Stomach (tissue), 4 donors: ENCODE data around the gene OR51M1.

Experiments used
- CTCF ChIP-seq, 7 experiments: fragments of 450-650 bp in 4 of 7; fragments of 200-600 bp in 3 of 7; sonication (generic) in 3 of 7; IDR thresholded peaks; one replicate each; pipeline ENCODE4 v1.5.1; 2016 to 2019; ENCODE audit warnings: antibody characterized with exemption in 7 of 7, control low read depth in 2 of 7, mild to moderate bottlenecking in 1 of 7
- EP300 ChIP-seq: sonication (generic); formaldehyde crosslinking; IDR thresholded peaks from one replicate; pipeline ENCODE4 v1.6.1; 2017; ENCODE audit warnings: antibody characterized with exemption
- POLR2A ChIP-seq, 4 donors: fragments of 450-650 bp; IDR thresholded peaks; one replicate each; pipeline ENCODE4 v1.6.1; 2016; ENCODE audit warnings: antibody characterized with exemption in 4 of 4, control low read depth in 2 of 4, mild to moderate bottlenecking in 1 of 4, moderate library complexity in 1 of 4
- POLR2AphosphoS5 ChIP-seq, 3 donors: sonication (generic); formaldehyde crosslinking; IDR thresholded peaks; one replicate each; pipeline ENCODE4 v1.6.1; 2016; ENCODE audit warnings: antibody characterized with exemption in 3 of 3

- TF ChIP-seq CTCF (IDR thresholded peaks at IDR 0.05): no peak
- TF ChIP-seq POLR2AphosphoS5 (IDR thresholded peaks at IDR 0.05): no peak
- no peak for TF ChIP-seq POLR2A (IDR thresholded peaks at IDR 0.05)
- TF ChIP-seq EP300: no peak
Observed at GRCh38 chr11:5363679-5364078, 19.9 kb upstream of the OR51M1 start.
